ENCODE results near the gene PPP1R1C. TPM values are rescaled to one million over a fixed set of nuclear protein-coding genes. Genes with fewer than 3 reads are reported as not detected.

The PPP1R1C gene, protein sequence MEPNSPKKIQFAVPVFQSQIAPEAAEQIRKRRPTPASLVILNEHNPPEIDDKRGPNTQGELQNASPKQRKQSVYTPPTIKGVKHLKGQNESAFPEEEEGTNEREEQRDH
- 4.2 and 4.6 TPM in 2 replicates for total RNA-seq (2014; rRNA removed; shearing (Covaris generic))

DNA sequence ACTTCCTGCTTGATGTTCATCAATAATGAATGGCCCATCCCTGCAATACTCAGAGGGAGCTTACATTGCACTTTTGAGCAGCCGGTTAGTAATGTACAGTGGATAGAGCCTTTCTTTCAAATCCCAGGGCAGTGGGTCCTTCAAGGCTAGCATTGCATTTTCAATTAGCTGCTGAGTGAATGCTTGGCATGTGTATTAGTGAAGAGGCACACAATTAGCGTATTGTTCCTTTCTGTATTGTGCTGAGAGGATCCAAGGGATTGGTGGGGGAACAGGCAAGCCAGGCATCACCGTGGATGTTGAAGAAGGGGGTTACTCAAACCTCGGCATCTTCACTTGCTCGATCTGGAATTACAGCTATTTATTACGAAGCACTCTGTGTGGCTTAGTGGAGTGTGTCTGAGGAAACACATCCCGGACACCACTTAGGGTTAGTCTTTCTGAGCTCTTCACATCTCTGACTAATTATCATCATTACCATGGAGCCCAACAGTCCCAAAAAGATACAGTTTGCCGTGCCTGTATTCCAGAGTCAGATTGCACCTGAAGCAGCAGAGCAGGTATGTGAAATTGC, at the start of gene PPP1R1C:
PPP1R1C (plus strand) TSS at position 222 of the 574 bp plus-strand sequence; CDS start at position 480, 258 bp downstream.

Small RNA genes lying within 50 kb of the gene (small RNA-seq; reads per million reads assigned to genes)
- 8.5 reads per million, percentile 88 among the genes with 10 or more reads in this experiment for gene RNA5SP113

Other genes with a start within 250 kb of the PPP1R1C start
- 174 and 216 TPM in 2 replicates for gene ITPRID2, start 94.1 kb upstream of the PPP1R1C start, total RNA-seq (2014; rRNA removed; shearing (Covaris generic))

All from A375 (cell line).